ENCODE data around the gene DCHS1. TPM values are rescaled to one million over a fixed set of nuclear protein-coding genes. Genes with fewer than 3 reads are reported as not detected.
"Not testable (repeated sequence)": the region's sequence is repeated elsewhere in the genome, so short reads cannot be mapped to it uniquely, and the experiment has no call there.

The DCHS1 gene, protein sequence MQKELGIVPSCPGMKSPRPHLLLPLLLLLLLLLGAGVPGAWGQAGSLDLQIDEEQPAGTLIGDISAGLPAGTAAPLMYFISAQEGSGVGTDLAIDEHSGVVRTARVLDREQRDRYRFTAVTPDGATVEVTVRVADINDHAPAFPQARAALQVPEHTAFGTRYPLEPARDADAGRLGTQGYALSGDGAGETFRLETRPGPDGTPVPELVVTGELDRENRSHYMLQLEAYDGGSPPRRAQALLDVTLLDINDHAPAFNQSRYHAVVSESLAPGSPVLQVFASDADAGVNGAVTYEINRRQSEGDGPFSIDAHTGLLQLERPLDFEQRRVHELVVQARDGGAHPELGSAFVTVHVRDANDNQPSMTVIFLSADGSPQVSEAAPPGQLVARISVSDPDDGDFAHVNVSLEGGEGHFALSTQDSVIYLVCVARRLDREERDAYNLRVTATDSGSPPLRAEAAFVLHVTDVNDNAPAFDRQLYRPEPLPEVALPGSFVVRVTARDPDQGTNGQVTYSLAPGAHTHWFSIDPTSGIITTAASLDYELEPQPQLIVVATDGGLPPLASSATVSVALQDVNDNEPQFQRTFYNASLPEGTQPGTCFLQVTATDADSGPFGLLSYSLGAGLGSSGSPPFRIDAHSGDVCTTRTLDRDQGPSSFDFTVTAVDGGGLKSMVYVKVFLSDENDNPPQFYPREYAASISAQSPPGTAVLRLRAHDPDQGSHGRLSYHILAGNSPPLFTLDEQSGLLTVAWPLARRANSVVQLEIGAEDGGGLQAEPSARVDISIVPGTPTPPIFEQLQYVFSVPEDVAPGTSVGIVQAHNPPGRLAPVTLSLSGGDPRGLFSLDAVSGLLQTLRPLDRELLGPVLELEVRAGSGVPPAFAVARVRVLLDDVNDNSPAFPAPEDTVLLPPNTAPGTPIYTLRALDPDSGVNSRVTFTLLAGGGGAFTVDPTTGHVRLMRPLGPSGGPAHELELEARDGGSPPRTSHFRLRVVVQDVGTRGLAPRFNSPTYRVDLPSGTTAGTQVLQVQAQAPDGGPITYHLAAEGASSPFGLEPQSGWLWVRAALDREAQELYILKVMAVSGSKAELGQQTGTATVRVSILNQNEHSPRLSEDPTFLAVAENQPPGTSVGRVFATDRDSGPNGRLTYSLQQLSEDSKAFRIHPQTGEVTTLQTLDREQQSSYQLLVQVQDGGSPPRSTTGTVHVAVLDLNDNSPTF (N-terminal part only)
- total RNA-seq, result 22.7 TPM

DNA sequence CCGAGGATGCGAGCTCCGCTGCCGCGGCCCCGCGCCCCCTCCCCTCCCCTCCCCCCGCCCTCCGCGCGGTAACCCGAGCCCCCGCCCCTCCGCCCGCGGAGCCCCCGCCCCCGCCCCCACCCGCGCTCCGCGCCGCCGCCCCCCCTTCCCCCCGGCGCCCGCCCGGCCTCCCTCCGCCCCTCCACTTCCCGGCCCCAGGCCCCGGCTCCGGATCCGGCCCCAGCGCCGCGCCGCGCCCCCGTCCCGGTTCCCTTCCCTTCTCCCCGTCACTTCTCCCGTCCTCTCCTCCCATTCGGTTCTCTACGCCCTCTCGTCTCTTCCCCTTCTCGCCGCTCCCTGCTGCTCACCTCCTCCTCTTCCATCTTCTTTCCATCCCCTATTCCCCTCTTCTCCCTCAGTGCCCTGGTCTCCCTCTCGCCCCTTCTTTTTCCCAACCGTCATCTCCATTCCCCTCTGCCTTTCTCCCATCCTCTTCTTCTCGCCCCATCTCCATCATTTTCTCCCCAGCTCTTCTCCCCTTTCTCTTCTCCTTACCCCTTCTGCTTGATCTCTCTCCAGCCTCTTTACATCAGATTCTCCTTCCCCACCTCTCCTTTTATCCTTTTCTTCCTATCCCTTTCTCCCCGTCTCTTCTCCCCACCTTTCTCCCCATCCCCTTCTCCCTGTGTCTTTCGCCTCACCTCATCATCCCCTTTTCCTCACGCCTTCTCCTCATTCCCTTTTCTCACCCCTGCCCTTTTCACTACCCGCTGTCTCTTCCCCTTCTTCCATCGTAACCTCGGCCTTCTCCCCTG, at the start of gene DCHS1:
DCHS1 (minus strand) TSS at position 20 of the 794 bp plus-strand sequence. CDS start 14,196 bp downstream, outside the sequence.
- peak; percentile 47 for ATAC-seq
- DNase-seq (ENCODE audit: low spot score), result no peak
- intact Hi-C loops (cut with DNase I), result no loop called here

DNA sequence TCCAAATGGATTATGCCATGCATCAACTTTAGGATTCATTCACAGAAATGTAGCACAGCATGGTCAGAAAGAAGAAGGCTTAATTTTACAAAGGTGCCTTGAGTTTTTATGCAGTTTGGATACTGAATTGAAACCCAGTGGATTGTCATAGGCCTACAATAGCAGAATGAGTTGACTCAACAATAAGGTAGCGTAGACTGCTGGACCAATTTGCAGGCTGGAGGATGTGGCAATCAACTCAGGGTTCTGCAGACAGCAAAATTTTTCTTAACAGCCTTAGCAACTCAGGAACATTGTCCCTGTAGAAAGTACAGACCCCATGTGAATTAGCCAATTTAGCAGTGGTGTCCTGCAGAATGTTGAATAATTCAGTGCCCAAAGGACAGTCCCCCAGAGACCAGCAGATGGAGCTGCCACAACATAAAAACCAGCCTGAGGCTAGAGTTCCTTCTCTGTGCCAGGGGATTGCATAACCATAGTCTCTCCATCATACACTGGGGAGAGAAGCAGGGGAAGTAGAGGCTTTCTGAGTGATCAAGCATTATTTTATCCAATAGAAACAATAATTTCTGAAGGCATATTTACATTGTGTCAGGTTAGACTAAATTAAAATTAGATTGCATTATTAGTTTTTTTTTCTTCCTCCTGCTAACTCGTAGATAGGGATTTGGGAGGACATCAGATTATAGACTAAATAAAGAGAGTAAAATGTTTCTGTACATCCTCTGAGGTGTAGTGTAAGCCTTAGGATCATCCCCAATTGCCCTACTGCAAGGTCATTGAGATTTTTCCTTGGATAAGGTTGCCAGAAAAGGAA, 47.8 kb upstream of the DCHS1 start:
- DNase-seq (ENCODE audit: low spot score), result no peak
- intact Hi-C loops (cut with DNase I), result no loop called here

DNA sequence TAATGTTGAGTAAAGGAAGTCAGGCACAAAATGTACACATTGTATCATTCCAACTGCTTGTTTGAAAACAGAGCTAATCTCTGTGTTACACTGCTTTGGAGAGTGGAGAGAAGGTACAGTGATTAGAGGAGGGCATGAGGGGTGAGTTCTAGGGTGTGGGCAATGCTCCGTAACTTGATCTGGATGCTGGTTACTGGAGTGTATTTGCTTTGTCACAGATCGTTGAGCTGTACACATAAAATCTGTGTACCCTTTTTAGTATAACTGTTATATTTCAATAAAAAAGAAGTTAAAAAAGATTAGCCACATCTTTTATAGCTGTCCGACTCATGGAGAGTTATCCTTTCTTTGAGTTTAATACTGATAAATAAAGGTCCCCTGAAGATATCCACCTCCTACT, 46.3 kb upstream of the DCHS1 start:
- ATAC-seq; intact Hi-C loops (cut with DNase I); DNase-seq (ENCODE audit: low spot score): not testable (repeated sequence)

More for the DNA sequence above, 47.8 kb upstream of the DCHS1 start:
- peak; percentile 95 for ATAC-seq

DNA sequence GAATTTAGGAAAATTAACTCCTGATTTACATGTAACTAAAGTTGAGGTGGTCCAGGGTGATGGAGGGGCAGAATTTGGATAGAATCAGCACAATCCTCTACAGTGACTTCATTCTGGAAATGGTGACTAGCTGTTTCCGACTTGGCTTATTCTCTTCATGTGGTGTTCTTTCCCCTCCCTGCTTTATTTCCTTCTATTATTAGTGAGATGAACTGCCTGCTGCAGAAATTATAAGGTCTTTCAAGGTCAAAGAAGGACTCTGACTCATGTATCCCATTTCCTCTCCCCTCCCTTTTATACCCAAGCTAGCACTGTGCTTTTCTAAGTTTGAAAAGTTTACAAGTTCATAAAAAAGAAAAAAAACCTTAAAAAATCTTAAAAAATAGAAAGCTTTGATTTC, 39.8 kb upstream of the DCHS1 start:
- ATAC-seq, result peak; percentile 79
- intact Hi-C loops (cut with DNase I), result no loop called here
- no peak for DNase-seq (ENCODE audit: low spot score)

DNA sequence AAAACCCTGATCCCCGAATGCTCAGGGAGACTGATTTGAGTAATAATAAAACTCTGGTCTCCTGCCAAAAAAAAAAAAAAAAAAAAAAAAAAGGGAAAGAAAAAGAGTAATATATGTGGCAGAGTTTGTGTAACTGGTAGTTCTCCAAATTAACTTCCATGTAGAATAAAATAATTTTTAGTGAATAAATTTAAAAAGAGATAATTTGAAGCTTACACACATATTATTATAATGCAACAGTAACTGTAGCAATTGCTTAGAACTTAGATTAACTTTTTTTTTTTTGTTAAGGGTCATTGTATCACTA, 38.6 kb upstream of the DCHS1 start:
- DNase-seq (ENCODE audit: low spot score) (no peak), ATAC-seq (no peak)
- intact Hi-C loops (cut with DNase I), result no loop called here

DNA sequence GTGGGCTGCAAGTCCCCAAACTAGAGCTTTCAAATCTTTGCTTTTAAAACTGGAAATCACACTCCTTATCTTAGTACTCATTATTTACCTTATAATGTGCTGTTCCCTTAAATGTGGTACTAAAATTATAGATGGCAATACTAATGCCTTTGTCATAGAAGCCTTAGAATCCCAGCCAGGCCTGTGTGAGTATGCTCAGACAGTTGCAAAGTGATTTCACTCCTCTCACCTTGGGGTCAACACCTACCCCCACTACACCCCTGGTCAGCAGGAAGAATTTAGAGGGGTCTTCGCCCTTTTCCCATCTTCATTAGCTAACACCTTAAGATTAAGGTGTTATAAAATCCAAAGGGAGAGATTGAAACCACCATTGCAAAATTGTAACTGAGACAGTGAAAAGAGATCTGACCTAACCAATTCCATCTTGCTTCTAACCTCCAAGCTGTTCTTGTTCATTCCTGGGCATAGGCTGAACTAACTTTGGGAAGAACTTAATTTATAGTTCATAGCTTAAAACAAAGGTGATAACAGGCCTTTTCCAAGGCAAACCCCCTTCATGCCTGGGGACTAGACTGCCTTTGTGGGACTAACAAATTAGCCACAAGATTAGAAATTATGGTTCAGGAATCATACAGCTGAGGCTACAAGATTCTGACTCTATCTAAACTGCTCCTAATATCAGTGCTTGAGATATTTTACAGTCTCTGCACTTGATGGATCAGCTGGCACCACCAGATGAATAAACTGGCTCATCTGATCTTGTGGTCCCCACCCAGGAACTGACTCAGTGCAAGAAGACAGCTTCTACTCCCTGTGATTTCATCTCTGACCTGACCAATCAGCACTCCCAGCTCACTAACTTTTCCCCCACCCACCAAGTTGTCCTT, 38.0 kb upstream of the DCHS1 start:
- peak; percentile 13 for ATAC-seq
- no peak for DNase-seq (ENCODE audit: low spot score)
- intact Hi-C loops (cut with DNase I), result no loop called here

DNA sequence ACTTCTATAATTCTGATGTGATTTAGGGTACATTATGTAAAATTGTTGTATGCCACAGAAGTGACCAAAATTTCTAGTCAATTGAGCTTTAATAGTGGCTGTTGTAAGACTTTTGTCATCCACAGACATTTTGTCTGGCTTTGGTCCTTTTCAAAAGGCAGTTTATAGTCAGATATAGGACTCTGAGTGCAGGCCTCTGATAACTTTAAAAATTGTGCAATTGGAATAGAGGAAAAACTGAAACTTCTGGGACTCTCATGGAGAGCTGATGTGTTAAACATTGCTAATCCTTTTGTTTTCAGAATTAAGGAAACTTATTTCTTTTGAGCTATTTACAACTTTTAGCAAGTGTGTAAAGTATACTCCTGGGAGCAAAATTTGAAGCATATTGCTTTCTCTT, 36.5 kb upstream of the DCHS1 start:
- DNase-seq (ENCODE audit: low spot score), result no peak
- intact Hi-C loops (cut with DNase I), result no loop called here
- ATAC-seq, result no peak

DNA sequence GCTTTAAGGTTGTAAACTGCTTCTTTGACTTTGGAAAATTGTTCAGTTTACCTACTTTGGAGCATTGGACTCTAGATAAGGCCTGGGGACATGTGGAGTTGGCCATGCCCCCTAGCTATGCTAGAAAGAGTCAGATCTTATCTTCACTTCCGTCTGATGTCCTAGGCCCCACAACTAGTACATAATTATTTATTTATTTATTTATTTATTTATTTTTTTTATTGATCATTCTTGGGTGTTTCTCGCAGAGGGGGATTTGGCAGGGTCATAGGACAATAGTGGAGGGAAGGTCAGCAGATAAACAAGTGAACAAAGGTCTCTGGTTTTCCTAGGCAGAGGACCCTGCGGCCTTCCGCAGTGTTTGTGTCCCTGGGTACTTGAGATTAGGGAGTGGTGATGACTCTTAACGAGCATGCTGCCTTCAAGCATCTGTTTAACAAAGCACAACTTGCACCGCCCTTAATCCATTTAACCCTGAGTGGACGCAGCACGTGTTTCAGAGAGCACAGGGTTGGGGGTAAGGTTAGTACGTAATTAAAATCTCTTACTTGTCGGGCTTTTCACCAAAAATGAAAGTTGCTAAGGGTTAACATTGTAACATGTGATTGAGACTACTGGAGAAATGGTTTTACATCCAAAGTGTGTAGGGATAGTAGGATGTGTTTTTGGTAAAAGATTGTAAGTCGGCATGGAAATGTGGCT, 35.0 kb upstream of the DCHS1 start:
- ATAC-seq; intact Hi-C loops (cut with DNase I); DNase-seq (ENCODE audit: low spot score): not testable (repeated sequence)

DNA sequence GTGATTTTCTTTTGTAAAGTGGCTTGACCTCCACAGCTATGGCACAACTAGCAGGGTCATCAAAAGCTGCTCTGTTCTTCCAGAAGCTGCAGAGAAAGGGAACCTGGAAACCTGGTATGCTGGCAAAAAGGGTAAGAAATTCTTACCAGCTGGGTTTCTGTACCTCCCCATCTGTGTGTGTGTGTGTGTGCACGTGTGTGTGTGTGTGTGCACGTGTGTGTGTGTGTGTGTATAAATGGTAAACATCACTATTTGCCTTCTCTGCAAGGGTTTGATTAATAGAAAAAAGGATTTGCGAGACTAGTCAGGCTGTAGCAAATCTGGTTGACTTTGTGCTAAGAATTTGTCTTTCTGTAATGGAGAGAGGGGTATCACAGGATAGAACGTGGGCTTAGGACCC, 32.3 kb upstream of the DCHS1 start:
- ATAC-seq (no peak), DNase-seq (ENCODE audit: low spot score) (no peak)
- intact Hi-C loops (cut with DNase I), result loop anchor here (10.0 kb wide), 1 partner anchor 153 kb away; no protein-coding TSS in a partner anchor

DNA sequence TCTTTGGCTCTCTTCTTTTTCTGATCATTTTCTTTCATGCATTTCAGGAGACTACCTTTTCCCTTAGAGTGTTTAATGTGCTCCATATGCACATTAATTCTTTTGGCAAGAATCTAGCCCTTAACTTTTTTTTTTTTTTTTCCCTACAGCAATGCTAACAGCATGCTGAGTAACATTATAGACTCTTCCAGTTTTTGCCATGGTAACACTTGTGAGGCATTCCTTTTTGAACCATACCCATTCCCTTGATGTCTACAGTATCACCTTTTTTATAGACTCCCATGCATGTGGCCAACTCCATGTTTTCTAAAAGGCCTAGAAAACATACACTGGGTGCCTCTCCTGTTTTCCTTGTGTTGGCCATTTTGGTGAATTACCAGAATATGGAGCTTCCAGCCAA, 30.4 kb upstream of the DCHS1 start:
- intact Hi-C loops (cut with DNase I), result loop anchor here (10.0 kb wide), 1 partner anchor 151 kb away; no protein-coding TSS in a partner anchor
- DNase-seq (ENCODE audit: low spot score), result no peak
- ATAC-seq, result no peak

DNA sequence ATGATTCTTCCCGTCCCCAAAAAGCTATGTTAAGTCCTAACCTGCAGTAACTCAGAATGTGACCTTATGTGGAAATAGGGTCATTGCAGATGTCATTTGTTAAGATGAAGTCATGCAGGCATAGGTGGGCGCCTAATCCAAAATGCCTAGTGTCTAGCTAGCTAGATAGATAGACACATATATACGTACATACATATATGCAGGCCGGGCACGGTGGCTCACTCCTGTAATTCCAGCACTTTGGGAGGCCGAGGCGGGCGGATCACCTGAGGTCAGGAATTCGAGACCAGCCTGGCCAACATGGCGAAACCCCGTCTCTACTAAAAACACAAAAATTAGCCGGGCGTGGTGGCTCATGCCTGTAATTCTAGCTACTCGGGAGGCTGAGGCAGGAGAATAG, 28.5 kb upstream of the DCHS1 start:
- not testable (repeated sequence) for DNase-seq (ENCODE audit: low spot score); ATAC-seq
- intact Hi-C loops (cut with DNase I), result loop anchor here (5.0 to 10.0 kb wide), 2 partner anchors 67 to 149 kb away; partner anchors contain the start of gene TPP1

DNA sequence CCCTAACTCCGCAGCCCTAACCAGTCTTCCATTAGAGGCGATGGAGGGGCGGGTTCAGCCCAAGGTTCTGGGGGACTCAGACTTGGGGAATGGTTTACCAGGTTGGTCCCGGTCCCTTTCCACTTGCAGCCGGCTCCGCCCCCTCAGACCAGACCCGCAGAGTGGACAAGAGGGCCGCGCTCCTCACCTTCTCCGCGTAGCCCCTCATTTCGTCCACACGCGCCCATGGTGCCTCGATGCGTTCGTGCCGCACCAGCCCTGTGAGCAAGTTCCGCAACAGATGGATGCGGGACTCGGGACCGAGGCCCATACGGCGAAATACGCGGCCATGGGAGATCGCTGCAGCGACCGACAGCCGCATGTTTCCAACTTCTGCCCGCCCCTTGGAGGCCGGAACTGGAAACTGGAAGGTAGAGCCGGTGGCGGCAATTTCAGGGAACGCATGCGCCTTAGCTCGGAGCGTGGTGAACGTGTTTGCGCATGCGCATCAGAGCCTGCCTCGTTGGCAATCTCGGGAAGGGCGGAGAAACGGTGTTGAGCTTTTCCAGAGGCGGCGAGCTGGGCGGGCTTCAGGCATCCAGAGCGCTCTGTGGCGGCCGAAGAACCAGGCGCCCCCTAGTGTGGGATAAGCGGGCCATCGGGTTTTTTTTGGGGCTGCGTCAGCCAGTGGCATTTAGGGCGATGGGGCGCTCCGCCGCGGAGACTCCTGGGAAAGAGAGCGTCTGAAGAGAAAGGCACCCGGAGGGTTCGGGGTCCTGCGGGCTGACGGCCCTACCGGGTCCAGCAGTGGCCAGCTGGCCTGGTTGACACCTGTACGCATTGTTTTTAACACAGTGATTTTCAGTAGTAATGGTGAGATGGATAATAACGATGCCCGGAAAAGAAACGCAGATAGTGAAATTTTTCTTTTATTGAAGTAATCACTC, 27.6 kb upstream of the DCHS1 start, which contains the start of gene MRPL17:
MRPL17 (minus strand) TSS at position 405 of the 926 bp plus-strand sequence; CDS start at position 361, 44 bp downstream.
- DNase-seq (ENCODE audit: low spot score) (peak; percentile 100), ATAC-seq (peak; percentile 98)
- intact Hi-C loops (cut with DNase I), result loop anchor here (5.0 to 10.0 kb wide), 2 partner anchors 66 to 148 kb away; partner anchors contain the start of gene TPP1

DNA sequence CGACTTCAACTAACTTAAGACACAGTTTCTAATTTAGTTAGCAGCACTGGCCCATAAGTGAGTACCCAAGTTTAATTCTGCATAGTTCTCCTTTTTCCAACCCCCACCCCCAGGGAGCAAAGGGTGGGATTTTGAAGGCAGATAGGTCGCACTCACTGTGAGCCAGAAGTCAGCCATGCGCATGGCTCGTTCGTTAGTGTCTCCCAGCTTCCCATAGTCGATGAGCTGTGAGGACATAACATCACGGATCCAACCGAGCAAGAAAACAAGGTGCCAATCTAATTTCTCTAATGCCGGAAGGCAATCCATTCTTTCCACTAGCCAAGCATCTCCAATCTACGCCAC, 27.0 kb upstream of the DCHS1 start:
- ATAC-seq (peak; percentile 3), DNase-seq (ENCODE audit: low spot score) (no peak)
- intact Hi-C loops (cut with DNase I), result loop anchor here (5.0 to 10.0 kb wide), 2 partner anchors 65 to 148 kb away; partner anchors contain the start of gene TPP1

DNA sequence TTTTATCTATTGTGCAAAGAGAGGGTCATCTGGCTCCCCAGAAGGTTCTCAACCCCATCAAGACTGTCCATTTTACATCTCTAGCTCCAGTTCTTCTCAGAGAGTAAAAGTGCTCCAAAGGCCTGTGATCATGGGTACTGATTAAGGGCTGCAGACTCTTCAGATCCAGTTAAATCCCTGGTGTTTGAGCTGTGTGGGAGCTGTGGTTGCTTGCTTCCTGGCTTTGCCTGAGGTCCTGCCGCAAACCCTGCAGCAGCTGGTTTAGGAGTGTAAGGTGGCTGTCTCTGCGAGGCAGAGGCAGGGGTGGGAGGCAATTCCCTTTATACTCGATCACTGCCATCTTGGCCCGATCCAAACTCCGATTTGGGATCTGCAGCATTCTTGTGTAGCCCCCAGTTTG, 26.3 kb upstream of the DCHS1 start:
- DNase-seq (ENCODE audit: low spot score) (no peak), ATAC-seq (no peak)
- intact Hi-C loops (cut with DNase I), result loop anchor here (5.0 to 10.0 kb wide), 2 partner anchors 65 to 147 kb away; partner anchors contain the start of gene TPP1

DNA sequence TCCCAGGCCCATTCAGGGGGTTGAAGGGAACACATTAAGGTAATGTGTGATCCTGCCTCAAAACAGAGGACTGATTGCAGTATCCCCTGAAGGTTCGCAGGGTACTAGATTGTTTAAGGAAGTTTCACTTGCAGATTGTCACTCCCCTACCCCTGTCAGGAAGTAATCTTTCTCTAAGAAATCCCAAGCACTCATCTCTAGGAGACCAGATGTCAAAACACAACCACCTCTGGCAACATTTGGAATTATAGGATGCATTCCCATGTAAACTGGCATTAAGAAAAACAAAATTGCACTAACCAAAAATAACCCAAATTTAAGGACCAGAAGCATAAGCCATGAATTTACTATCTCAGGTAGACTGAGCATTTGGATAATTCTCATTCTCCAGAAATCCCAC, 25.9 kb upstream of the DCHS1 start:
- ATAC-seq, result no peak
- no peak for DNase-seq (ENCODE audit: low spot score)
- intact Hi-C loops (cut with DNase I), result loop anchor here (5.0 to 10.0 kb wide), 2 partner anchors 64 to 147 kb away; partner anchors contain the start of gene TPP1
